ENCODE results near the gene AHCTF1. TPM values are rescaled to one million over a fixed set of nuclear protein-coding genes. Genes with fewer than 3 reads are reported as not detected.

Gene AHCTF1
- total RNA-seq, 1 experiment from 2014 or later = 65.8 TPM

- DNase-seq (ENCODE audit: low spot score) = no peak
- no peaks in the 10 kb centered on the region for H3K9me3 ChIP-seq (ENCODE audit: low read depth, low read length, poor library complexity, severe bottlenecking)
- TF ChIP-seq CTCF (conservative IDR thresholded peaks at IDR 0.05; ENCODE audit: low read depth, low read length) = no peak
- no peak for TF ChIP-seq EZH2 (IDR thresholded peaks at IDR 0.05; ENCODE audit: borderline replicate concordance, low read depth, low read length, poor library complexity, severe bottlenecking)
- H3K27me3 ChIP-seq (replicated peaks; ENCODE audit: insufficient read depth, low read depth, low read length, poor library complexity) = no peaks in the 10 kb centered on the region
- no peak overlapping the region for H3K27ac ChIP-seq (ENCODE audit: low read depth, low read length, poor library complexity, severe bottlenecking)
- H3K4me1 ChIP-seq (ENCODE audit: insufficient read depth, low read length, poor library complexity, severe bottlenecking) = no peaks in the 10 kb centered on the region
- POLR2A ChIA-PET (ENCODE audit: low non-redundant PET) = interaction anchor here (0.6 kb wide), 1 partner anchor 22 kb away, joined by 10 read pairs; no protein-coding TSS in a partner anchor
- CTCF ChIA-PET = no interaction called here
- no TSS peak for BruUV-seq (replicated peaks)
- intact Hi-C loops (cut with micrococcal nuclease; ENCODE audit: unreplicated experiment) = no loop called here
- no peak overlapping the region for H3K4me3 ChIP-seq (ENCODE audit: low read depth, low read length, poor library complexity, severe bottlenecking)
- no peaks in the 10 kb centered on the region for H3K36me3 ChIP-seq (ENCODE audit: insufficient read depth, low read length, poor library complexity, severe bottlenecking)
Measured at GRCh38 chr1:246790364-246790763, 141.4 kb downstream of the AHCTF1 start.

- Histone ChIP-seq H3K27ac (ENCODE audit: low read depth, low read length, poor library complexity, severe bottlenecking) (no peak overlapping the region), H3K27me3 (replicated peaks; ENCODE audit: insufficient read depth, low read depth, low read length, poor library complexity) (no peaks in the 10 kb centered on the region), H3K36me3 (ENCODE audit: insufficient read depth, low read length, poor library complexity, severe bottlenecking) (no peaks in the 10 kb centered on the region), H3K4me3 (ENCODE audit: low read depth, low read length, poor library complexity, severe bottlenecking) (no peak overlapping the region), H3K4me1 (ENCODE audit: insufficient read depth, low read length, poor library complexity, severe bottlenecking) (no peaks in the 10 kb centered on the region), H3K9me3 (ENCODE audit: low read depth, low read length, poor library complexity, severe bottlenecking) (no peaks in the 10 kb centered on the region)
- CTCF ChIA-PET = no interaction called here
- POLR2A ChIA-PET (ENCODE audit: low non-redundant PET) = interaction anchor here (0.6 kb wide), 1 partner anchor 23 kb away, joined by 10 read pairs; no protein-coding TSS in a partner anchor
- BruUV-seq (replicated peaks) = no TSS peak
- TF ChIP-seq CTCF (conservative IDR thresholded peaks at IDR 0.05; ENCODE audit: low read depth, low read length) (no peak), EZH2 (IDR thresholded peaks at IDR 0.05; ENCODE audit: borderline replicate concordance, low read depth, low read length, poor library complexity, severe bottlenecking) (no peak)
- intact Hi-C loops (cut with micrococcal nuclease; ENCODE audit: unreplicated experiment) = no loop called here
- DNase-seq (ENCODE audit: low spot score) = no peak
Measured at GRCh38 chr1:246789454-246790339, 142.1 kb downstream of the AHCTF1 start.

Other genes with a start within 250 kb of the AHCTF1 start
- gene SCCPDH, start 207.5 kb downstream of the AHCTF1 start, total RNA-seq (2021) = 40.3 and 41.7 TPM in 2 replicates
- 14.1 and 15.9 TPM in 2 replicates for gene ZNF695, start 76.1 kb upstream of the AHCTF1 start, total RNA-seq (2021)
- 5.9 and 6.5 TPM in 2 replicates for gene ZNF670, start 146.9 kb upstream of the AHCTF1 start, total RNA-seq (2021)
- 10.3 and 13.3 TPM in 2 replicates for gene ZNF669, start 172.4 kb upstream of the AHCTF1 start, total RNA-seq (2021)
- 34.7 TPM in 2 replicates for gene ZNF124, start 240.1 kb upstream of the AHCTF1 start, total RNA-seq (2021)

Data from A673 (cell line).